Measurements from ENCODE around the gene FAM120B. TPM values are rescaled to one million over a fixed set of nuclear protein-coding genes. Genes with fewer than 3 reads are reported as not detected.

FAM120B gene
- total RNA-seq, 1 experiment from 2014 or later = 25.2 TPM

- H4K20me1 ChIP-seq (ENCODE audit: insufficient read depth) = no peaks in the 10 kb centered on the region
- no peaks in the 10 kb centered on the region for H3K79me2 ChIP-seq (ENCODE audit: insufficient read depth, low read length)
- no TSS peak for BruUV-seq (replicated peaks)
- H3K36me3 ChIP-seq (ENCODE audit: control insufficient read depth in 1 of 2, insufficient read depth in 2 of 2, low read length in 2 of 2) = no peaks in the 10 kb centered on the region
- intact Hi-C loops (cut with micrococcal nuclease) = no loop called here
- H3K27me3 ChIP-seq (ENCODE audit: insufficient read depth, low read length) = no peaks in the 10 kb centered on the region
- RAD21 ChIA-PET (ENCODE audit: low non-redundant PET in 1 of 2, low total read pairs in 2 of 2, uncharacterized antibody in 2 of 2, unreplicated experiment in 2 of 2) = interaction anchor here in 1 of 2 experiments (0.6 kb wide), 1 partner anchor 359 kb away, joined by 3 read pairs; no protein-coding TSS in a partner anchor
- no peak overlapping the region for H3K27ac ChIP-seq (ENCODE audit: low read depth, low read length)
- H3K9me2 ChIP-seq (ENCODE audit: insufficient read depth) = no peaks in the 10 kb centered on the region
- no peaks in the 10 kb centered on the region for H3K4me1 ChIP-seq (ENCODE audit: control insufficient read depth in 1 of 2, insufficient read depth in 2 of 2, low read length in 2 of 2)
- H3K9ac ChIP-seq (ENCODE audit: low read length) = no peak overlapping the region
- POLR2A ChIA-PET = no interaction called here
- no peaks in the 10 kb centered on the region for H3K9me3 ChIP-seq (ENCODE audit: control insufficient read depth in 1 of 2, insufficient read depth in 1 of 2, low read depth in 1 of 2, low read length in 2 of 2)
- H3K4me2 ChIP-seq (ENCODE audit: low read length) = no peak overlapping the region
- CTCF ChIA-PET = no interaction called here
- no peak overlapping the region for H3K4me3 ChIP-seq (replicated peaks in 1 of 2; ENCODE audit: low read depth in 1 of 2, low read length in 2 of 2)
- H2AFZ ChIP-seq (ENCODE audit: low read depth, low read length, poor library complexity, severe bottlenecking) = no peak overlapping the region
- DNase-seq (ENCODE audit: low read depth, low spot score) (no peak), ATAC-seq (no peak)
- TF ChIP-seq CBX3 (IDR thresholded peaks at IDR 0.05; ENCODE audit: low read depth) (no peak), EZH2 (IDR thresholded peaks at IDR 0.05) (no peak), ATF3 (IDR thresholded peaks at IDR 0.05) (no peak), SP1 (IDR thresholded peaks at IDR 0.05; ENCODE audit: low read depth) (no peak), POLR2A (IDR thresholded peaks at IDR 0.05; ENCODE audit: borderline replicate concordance, extremely low read depth, insufficient read depth, insufficient read length) (no peak), ELF1 (IDR thresholded peaks at IDR 0.05; ENCODE audit: borderline replicate concordance, low read depth) (no peak), EZH2phosphoT487 (IDR thresholded peaks at IDR 0.05; ENCODE audit: borderline replicate concordance) (no peak), EGR1 (IDR thresholded peaks at IDR 0.05; ENCODE audit: low read depth) (no peak), FOSL1 (IDR thresholded peaks at IDR 0.05; ENCODE audit: low read depth) (no peak)
Measured at GRCh38 chr6:170271771-170272314, 34.7 kb upstream of the FAM120B start.

- TF ChIP-seq ZBTB33 (IDR thresholded peaks at IDR 0.05; ENCODE audit: extremely low read depth, insufficient replicate concordance, low read length) = no peak
- no peak for TF ChIP-seq JUND (IDR thresholded peaks at IDR 0.05)
- TF ChIP-seq ELF1 (IDR thresholded peaks at IDR 0.05; ENCODE audit: borderline replicate concordance, low read depth) = no peak
- ATAC-seq = no peak
- Histone ChIP-seq H3K9ac (ENCODE audit: low read length) (no peak overlapping the region), H3K9me3 (ENCODE audit: control insufficient read depth in 1 of 2, insufficient read depth in 1 of 2, low read depth in 1 of 2, low read length in 2 of 2) (no peaks in the 10 kb centered on the region), H3K9me2 (ENCODE audit: insufficient read depth) (no peaks in the 10 kb centered on the region), H2AFZ (ENCODE audit: low read depth, low read length, poor library complexity, severe bottlenecking) (no peak overlapping the region), H3K36me3 (ENCODE audit: control insufficient read depth in 1 of 2, insufficient read depth in 2 of 2, low read length in 2 of 2) (no peaks in the 10 kb centered on the region), H3K4me3 (replicated peaks in 1 of 2; ENCODE audit: low read depth in 1 of 2, low read length in 2 of 2) (no peak overlapping the region), H4K20me1 (ENCODE audit: insufficient read depth) (no peaks in the 10 kb centered on the region), H3K27ac (ENCODE audit: low read depth, low read length) (no peak overlapping the region), H3K79me2 (ENCODE audit: insufficient read depth, low read length) (no peaks in the 10 kb centered on the region), H3K27me3 (ENCODE audit: insufficient read depth, low read length) (no peaks in the 10 kb centered on the region), H3K4me2 (ENCODE audit: low read length) (no peak overlapping the region), H3K4me1 (ENCODE audit: control insufficient read depth in 1 of 2, insufficient read depth in 2 of 2, low read length in 2 of 2) (no peaks in the 10 kb centered on the region)
- BruUV-seq (replicated peaks) = no TSS peak
- DNase-seq (ENCODE audit: low read depth, low spot score) = no peak
- POLR2A ChIA-PET = no interaction called here
- intact Hi-C loops (cut with micrococcal nuclease) = no loop called here
- CTCF ChIA-PET = no interaction called here
- RAD21 ChIA-PET (ENCODE audit: low non-redundant PET in 1 of 2, low total read pairs in 2 of 2, uncharacterized antibody in 2 of 2, unreplicated experiment in 2 of 2) = no interaction called here
Measured at GRCh38 chr6:170272341-170273065, 34.1 kb upstream of the FAM120B start.

Data from HCT116 (cell line).